MM.1S (cell line): Measurements from ENCODE around the gene BIRC7.

Experiments
- DNase-seq: peaks from one replicate; pipeline ENCODE4 v3.0.0-alpha.2; 2015
- H2AFZ ChIP-seq: fragments of 300-600 bp; sonication (generic); 2 replicates; pipeline ENCODE4 v1.6.0; 2016; ENCODE audit warnings: antibody characterized with exemption, low read length
- H3F3A ChIP-seq: fragments of 300-600 bp; sonication (generic); 2 replicates; pipeline ENCODE4 v1.6.1; 2016; ENCODE audit warnings: mild to moderate bottlenecking, antibody characterized with exemption, low read length, moderate library complexity, mixed read lengths; ENCODE audit not compliant: insufficient read depth
- H3K27ac ChIP-seq: fragments of 300-600 bp; sonication (generic); 2 replicates; pipeline ENCODE4 v1.5.1; 2016; ENCODE audit warnings: mild to moderate bottlenecking, low read length
- H3K27me3 ChIP-seq: fragments of 300-600 bp; sonication (generic); replicated peaks from 2 replicates; pipeline ENCODE4 v1.6.0; 2016; ENCODE audit warnings: low read length; ENCODE audit not compliant: insufficient read depth
- H3K36me3 ChIP-seq: fragments of 300-600 bp; sonication (generic); replicated peaks from 2 replicates; pipeline ENCODE4 v1.6.1; 2016; ENCODE audit warnings: mild to moderate bottlenecking, low read length, mixed read lengths; ENCODE audit not compliant: insufficient read depth
- H3K4me1 ChIP-seq: fragments of 300-600 bp; sonication (generic); 2 replicates; pipeline ENCODE4 v1.6.1; 2016; ENCODE audit warnings: low read length, mixed read lengths
- H3K4me2 ChIP-seq: fragments of 300-600 bp; sonication (generic); 2 replicates; pipeline ENCODE4 v1.6.0; 2016; ENCODE audit warnings: low read depth, low read length
- H3K4me3 ChIP-seq: fragments of 300-600 bp; sonication (generic); 2 replicates; pipeline ENCODE4 v1.5.1; 2016; ENCODE audit warnings: low read length, mixed read lengths
- H3K79me2 ChIP-seq: fragments of 300-600 bp; sonication (generic); 2 replicates; pipeline ENCODE4 v1.6.1; 2016; ENCODE audit warnings: mixed run types, low read length, mixed read lengths
- H3K9ac ChIP-seq: fragments of 300-600 bp; sonication (generic); 2 replicates; pipeline ENCODE4 v1.6.1; 2016; ENCODE audit warnings: low read length, mixed read lengths
- H3K9me2 ChIP-seq: fragments of 300-600 bp; sonication (generic); replicated peaks from 2 replicates; pipeline ENCODE4 v1.6.1; 2016; ENCODE audit warnings: mild to moderate bottlenecking, low read length, mixed read lengths; ENCODE audit not compliant: insufficient read depth
- H3K9me3 ChIP-seq: fragments of 300-600 bp; sonication (generic); replicated peaks from 2 replicates; pipeline ENCODE4 v1.6.1; 2016; ENCODE audit warnings: mild to moderate bottlenecking, low read length, mixed read lengths; ENCODE audit not compliant: insufficient read depth
- H4K20me1 ChIP-seq: fragments of 300-600 bp; sonication (generic); 2 replicates; pipeline ENCODE4 v1.6.1; 2016; ENCODE audit warnings: mild to moderate bottlenecking, low read length, moderate library complexity, mixed read lengths; ENCODE audit not compliant: insufficient read depth
- CTCF ChIP-seq: fragments of 300-600 bp; sonication (generic); IDR thresholded peaks from 2 replicates; pipeline ENCODE4 v1.5.1; 2016; ENCODE audit warnings: antibody characterized with exemption, low read length, mixed read lengths
- EZH2 ChIP-seq: fragments of 300-600 bp; sonication (generic); optimal IDR thresholded peaks from 2 replicates; pipeline ENCODE3; 2017; ENCODE audit warnings: low read depth, mild to moderate bottlenecking, antibody characterized with exemption, low read length, mixed read lengths
- EZH2phosphoT487 ChIP-seq: fragments of 300-600 bp; sonication (generic); IDR thresholded peaks from 2 replicates; pipeline ENCODE4 v1.6.1; 2018; ENCODE audit warnings: antibody characterized with exemption, low read length

BIRC7 gene

GRCh38 chr20:63244468-63244867 lies 8.8 kb downstream of the BIRC7 start:
- Histone ChIP-seq H3K4me2 (no peak overlapping the region), H3K4me1 (no peaks in the 10 kb centered on the region), H3K9ac (no peak overlapping the region), H3K9me3 (no peaks in the 10 kb centered on the region), H3K79me2 (no peaks in the 10 kb centered on the region), H2AFZ (no peak overlapping the region), H3F3A (no peaks in the 10 kb centered on the region), H3K27ac (no peak overlapping the region), H3K36me3 (no peaks in the 10 kb centered on the region), H3K27me3 (peaks cover 97% of the 10 kb centered on the region), H3K9me2 (no peaks in the 10 kb centered on the region), H3K4me3 (no peak overlapping the region), H4K20me1 (no peaks in the 10 kb centered on the region)
- no peak for DNase-seq
- TF ChIP-seq CTCF: no peak
- no peak for TF ChIP-seq EZH2phosphoT487
- no peak for TF ChIP-seq EZH2

GRCh38 chr20:63246490-63247288 lies 11.0 kb downstream of the BIRC7 start:
- Histone ChIP-seq H3K9ac (no peak overlapping the region), H2AFZ (no peak overlapping the region), H3K4me2 (peak overlapping the region; percentile 39; the same call in 1 of the 2 replicates)

GRCh38 chr20:63247671-63248228 lies 12.0 kb downstream of the BIRC7 start:
- H3K27me3 ChIP-seq: peaks cover 89% of the 10 kb centered on the region
- H3K9me3 ChIP-seq: no peaks in the 10 kb centered on the region
- H3K9me2 ChIP-seq: no peaks in the 10 kb centered on the region
- H2AFZ ChIP-seq: no peak overlapping the region
- TF ChIP-seq EZH2: no peak
- TF ChIP-seq CTCF: no peak
- no peak for TF ChIP-seq EZH2phosphoT487
- no peak for DNase-seq
- no peaks in the 10 kb centered on the region for H4K20me1 ChIP-seq
- no peak overlapping the region for H3K4me2 ChIP-seq
- no peak overlapping the region for H3K4me3 ChIP-seq
- no peaks in the 10 kb centered on the region for H3K4me1 ChIP-seq
- H3F3A ChIP-seq: no peaks in the 10 kb centered on the region
- H3K79me2 ChIP-seq: no peaks in the 10 kb centered on the region
- H3K36me3 ChIP-seq: no peaks in the 10 kb centered on the region
- no peak overlapping the region for H3K27ac ChIP-seq
- H3K9ac ChIP-seq: no peak overlapping the region

More at GRCh38 chr20:63246490-63247288, 11.0 kb downstream of the BIRC7 start:
- H3K27ac ChIP-seq: no peak overlapping the region
- TF ChIP-seq CTCF: no peak
- TF ChIP-seq EZH2: no peak
- no peak for TF ChIP-seq EZH2phosphoT487
- no peak for DNase-seq
- H3F3A ChIP-seq: no peaks in the 10 kb centered on the region
- H3K36me3 ChIP-seq: no peaks in the 10 kb centered on the region
- no peak overlapping the region for H3K4me3 ChIP-seq
- H3K79me2 ChIP-seq: no peaks in the 10 kb centered on the region
- H4K20me1 ChIP-seq: no peaks in the 10 kb centered on the region
- H3K9me3 ChIP-seq: no peaks in the 10 kb centered on the region
- no peaks in the 10 kb centered on the region for H3K9me2 ChIP-seq
- H3K27me3 ChIP-seq: peaks cover 89% of the 10 kb centered on the region
- no peaks in the 10 kb centered on the region for H3K4me1 ChIP-seq
